ENCODE results near the gene QRICH1. TPM values are rescaled to one million over a fixed set of nuclear protein-coding genes. Genes with fewer than 3 reads are reported as not detected.
A peak's percentile ranks its signal among the peaks of the same experiment; 100 is the strongest.

The QRICH1 gene
- total RNA-seq, 1 experiment from 2014 or later, result 151 TPM

GRCh38 chr3:49108346-49108745 is 14.5 kb upstream of the QRICH1 start:
- peaks cover 3% of the 10 kb centered on the region; the same call in 1 of the 2 replicates for H3K4me1 ChIP-seq (ENCODE audit: insufficient read depth, low read length)
- no peaks in the 10 kb centered on the region; the same call in 1 of the 2 replicates for H3K27me3 Mint-ChIP-seq (ENCODE audit: low read depth)
- no peak overlapping the region for H3K4me2 ChIP-seq (ENCODE audit: insufficient read depth, insufficient read length, low read length)
- no peak overlapping the region for H3K27ac ChIP-seq (ENCODE audit: insufficient read length, low read depth, low read length)
- H4K20me1 ChIP-seq (ENCODE audit: control insufficient read depth, insufficient read depth, insufficient read length), result no peaks in the 10 kb centered on the region
- H3K9ac ChIP-seq (ENCODE audit: extremely low read depth, insufficient read length, low read length), result no peak overlapping the region
- H3K23ac ChIP-seq (ENCODE audit: insufficient read length, low read depth, low read length), result no peak overlapping the region
- no peak overlapping the region for H4K8ac ChIP-seq (replicated peaks; ENCODE audit: insufficient read length, low read depth, low read length)
- H2BK20ac ChIP-seq (ENCODE audit: low read depth, low read length, poor library complexity, severe bottlenecking), result no peak overlapping the region
- no CpG with 5 or more reads among the region's 14 CpGs for WGBS (ENCODE audit: extremely low coverage, insufficient read length, low lambda C conversion rate)
- H2BK120ac ChIP-seq (ENCODE audit: low read depth, low read length, poor library complexity, severe bottlenecking), result no peak overlapping the region
- H3K4ac ChIP-seq (ENCODE audit: low read depth, low read length), result no peak overlapping the region
- H2AK5ac ChIP-seq (ENCODE audit: insufficient read length, low read length), result no peak overlapping the region
- peaks cover 19 to 22% of the 10 kb centered on the region in 2 experiments for H3K4me1 Mint-ChIP-seq
- no peak for TF ChIP-seq CTCF (conservative IDR thresholded peaks at IDR 0.05)
- H3K9me3 Mint-ChIP-seq, result no peaks in the 10 kb centered on the region
- no peaks in the 10 kb centered on the region; the same call in 1 of the 2 replicates for H3K79me2 ChIP-seq (ENCODE audit: insufficient read depth, low read length)
- DNase-seq, result no peak
- no peak overlapping the region for H2BK15ac ChIP-seq (ENCODE audit: low read depth, low read length)
- H4K5ac ChIP-seq (ENCODE audit: insufficient read length, low read depth, low read length), result no peak overlapping the region
- no peak overlapping the region for H2BK5ac ChIP-seq (ENCODE audit: insufficient read length, low read length)
- H3K79me1 ChIP-seq (ENCODE audit: insufficient read depth, low read depth, low read length, poor library complexity, severe bottlenecking), result no peaks in the 10 kb centered on the region
- no peak overlapping the region for H3K56ac ChIP-seq (ENCODE audit: insufficient read length, low read depth, low read length)
- no peak overlapping the region for H3T11ph ChIP-seq (ENCODE audit: low read length)
- H2AFZ ChIP-seq (ENCODE audit: low read length), result no peak overlapping the region
- H3K36me3 Mint-ChIP-seq (ENCODE audit: insufficient read depth in 1 of 3, low read depth in 3 of 3), result peaks cover 16 to 51% (median 48%) of the 10 kb centered on the region in 3 experiments
- H3K23me2 ChIP-seq (ENCODE audit: insufficient read length, low read depth, low read length, poor library complexity, severe bottlenecking), result peaks cover 12% of the 10 kb centered on the region
- no peak overlapping the region for H3K14ac ChIP-seq (ENCODE audit: insufficient read depth, low read length)
- no peaks in the 10 kb centered on the region for H3K9me3 ChIP-seq (ENCODE audit: control insufficient read depth, low read depth, low read length)
- H4K91ac ChIP-seq (ENCODE audit: insufficient read length, low read depth, low read length), result no peak overlapping the region
- no peak overlapping the region for H2BK12ac ChIP-seq (ENCODE audit: insufficient read length, low read depth, low read length)
- H3K27ac Mint-ChIP-seq, result peak overlapping the region in 1 of 3 experiments; percentile 85; a peak in 1 of 7 replicates
- H3K27me3 ChIP-seq (ENCODE audit: insufficient read depth, low read length), result no peaks in the 10 kb centered on the region
- H3K4me3 Mint-ChIP-seq, result no peak overlapping the region
- no peak overlapping the region for H3K18ac ChIP-seq (ENCODE audit: insufficient read length, low read depth, low read length)
